CD4-positive, alpha-beta T cell treated with Interleukin-10 for 1 hour (primary cell): ENCODE measurements around the gene ERBB2.
A peak's percentile ranks its signal among the peaks of the same experiment; 100 is the strongest.
"Not testable (repeated sequence)": the region's sequence is repeated elsewhere in the genome, so short reads cannot be mapped to it uniquely, and the experiment has no call there.

Experiments
- DNase-seq: peaks from one replicate; pipeline ENCODE4 v3.0.0-alpha.2; 2020

The ERBB2 gene

DNA sequence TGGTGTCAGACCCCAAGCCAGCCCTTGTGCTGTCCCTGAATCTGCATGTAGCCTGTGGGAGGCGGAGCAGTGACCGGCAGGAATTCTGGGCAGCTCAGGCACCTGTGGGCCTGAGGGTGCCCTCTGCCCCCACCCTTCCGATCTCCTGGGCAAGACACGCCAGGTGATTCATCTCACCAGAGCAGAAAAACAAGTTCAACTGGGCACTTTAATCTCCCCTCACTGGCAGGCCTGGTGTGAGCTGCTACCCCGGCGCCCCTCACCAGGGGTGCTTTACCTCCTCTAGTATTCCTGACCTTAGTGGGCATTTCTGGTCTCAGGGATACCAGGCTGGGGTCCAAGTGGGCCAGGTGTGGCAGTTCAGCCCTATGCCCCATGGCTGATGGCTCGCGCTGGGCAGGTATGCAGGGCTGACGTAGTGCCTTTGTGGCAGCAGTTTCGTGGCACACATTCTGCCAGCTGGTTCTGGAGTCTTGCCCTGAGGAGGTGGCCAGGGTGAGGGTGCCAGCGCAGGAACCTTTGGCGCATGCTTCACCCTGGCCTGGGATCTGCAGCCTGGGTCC lies 6.0 kb downstream of the ERBB2 start:
- no peak for DNase-seq

DNA sequence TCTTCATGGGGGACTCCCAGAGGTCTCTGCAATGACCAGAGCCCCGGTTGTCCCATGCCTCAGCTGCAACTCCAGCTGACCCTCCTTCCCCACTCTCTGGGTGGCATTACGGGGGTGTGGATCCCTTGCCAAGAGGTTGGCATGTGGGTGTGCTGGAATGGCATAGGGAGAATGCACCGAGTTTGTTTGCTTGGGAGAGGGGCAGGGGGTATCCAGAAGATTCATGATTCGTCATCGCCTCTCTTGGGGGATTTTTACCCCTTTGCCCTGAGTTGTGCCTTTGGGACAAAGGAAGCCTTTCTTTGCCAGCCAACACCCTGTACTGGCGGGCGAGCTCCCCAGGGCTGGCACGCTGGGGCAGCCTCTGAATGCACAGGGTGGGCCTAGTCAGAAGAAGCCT lies 6.5 kb downstream of the ERBB2 start:
- DNase-seq = no peak

DNA sequence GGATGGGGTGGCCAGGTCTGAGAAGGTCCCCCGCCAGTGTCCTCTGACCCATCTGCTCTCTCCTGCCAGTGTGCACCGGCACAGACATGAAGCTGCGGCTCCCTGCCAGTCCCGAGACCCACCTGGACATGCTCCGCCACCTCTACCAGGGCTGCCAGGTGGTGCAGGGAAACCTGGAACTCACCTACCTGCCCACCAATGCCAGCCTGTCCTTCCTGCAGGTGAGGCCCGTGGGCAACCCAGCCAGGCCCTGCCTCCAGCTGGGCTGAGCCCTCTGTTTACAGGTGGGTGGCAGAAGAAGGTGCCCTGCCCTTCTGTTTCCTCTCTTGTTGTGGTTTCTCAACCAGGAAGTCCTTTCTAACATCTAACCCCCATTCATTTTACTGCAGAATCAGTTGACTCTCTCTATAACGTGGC lies 7.1 kb downstream of the ERBB2 start:
- peak; percentile 20 for DNase-seq

GRCh38 chr17:39709319-39709997 lies 9.6 kb downstream of the ERBB2 start:
- DNase-seq = peak; percentile 27

- DNase-seq = no peak
Measured at GRCh38 chr17:39709998-39710964, 10.4 kb downstream of the ERBB2 start.

DNA sequence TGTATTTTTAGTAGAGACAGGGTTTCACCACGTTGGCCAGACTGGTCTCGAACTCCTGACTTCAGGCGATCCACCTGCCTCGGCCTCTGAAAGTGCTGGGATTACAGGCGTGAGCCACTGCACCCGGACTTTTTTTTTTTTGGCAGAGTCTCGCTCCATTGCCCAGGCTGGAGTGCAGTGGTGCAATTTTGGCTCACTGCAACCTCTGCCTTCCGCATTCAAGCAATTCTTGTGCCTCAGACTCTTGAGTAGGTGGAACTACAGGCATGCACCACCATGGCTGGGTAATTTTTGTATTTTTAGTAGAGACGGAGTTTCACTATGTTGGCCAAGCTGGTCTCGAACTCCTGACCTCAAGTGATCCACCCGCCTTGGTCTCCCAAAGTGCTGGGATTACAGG lies 11.2 kb downstream of the ERBB2 start:
- not testable (repeated sequence) for DNase-seq

GRCh38 chr17:39711851-39712250 lies 12.0 kb downstream of the ERBB2 start:
- DNase-seq = no peak

DNA sequence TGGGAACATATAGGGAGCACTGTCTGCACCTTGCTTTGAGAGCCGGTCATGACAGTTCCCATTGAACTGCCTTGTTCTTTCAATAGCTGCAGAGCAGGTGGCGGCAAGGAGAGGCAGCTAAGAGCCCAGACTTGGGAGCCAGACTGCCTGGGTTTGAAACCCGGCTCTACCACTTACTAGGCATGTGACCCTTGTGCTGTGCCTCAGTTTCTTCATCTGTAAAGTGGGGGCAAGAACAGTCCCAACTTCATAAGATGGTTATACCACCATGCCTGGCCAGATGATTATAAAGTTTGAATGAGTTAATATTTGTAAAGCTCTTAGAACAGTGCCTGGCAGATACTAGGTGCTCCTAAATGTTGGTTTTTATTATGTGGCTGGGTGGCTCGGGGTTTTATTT lies 14.4 kb downstream of the ERBB2 start:
- no peak for DNase-seq

- DNase-seq = no peak
Measured at GRCh38 chr17:39715375-39716072, 15.7 kb downstream of the ERBB2 start.

- DNase-seq = no peak
Measured at GRCh38 chr17:39716073-39716818, 16.4 kb downstream of the ERBB2 start.

DNA sequence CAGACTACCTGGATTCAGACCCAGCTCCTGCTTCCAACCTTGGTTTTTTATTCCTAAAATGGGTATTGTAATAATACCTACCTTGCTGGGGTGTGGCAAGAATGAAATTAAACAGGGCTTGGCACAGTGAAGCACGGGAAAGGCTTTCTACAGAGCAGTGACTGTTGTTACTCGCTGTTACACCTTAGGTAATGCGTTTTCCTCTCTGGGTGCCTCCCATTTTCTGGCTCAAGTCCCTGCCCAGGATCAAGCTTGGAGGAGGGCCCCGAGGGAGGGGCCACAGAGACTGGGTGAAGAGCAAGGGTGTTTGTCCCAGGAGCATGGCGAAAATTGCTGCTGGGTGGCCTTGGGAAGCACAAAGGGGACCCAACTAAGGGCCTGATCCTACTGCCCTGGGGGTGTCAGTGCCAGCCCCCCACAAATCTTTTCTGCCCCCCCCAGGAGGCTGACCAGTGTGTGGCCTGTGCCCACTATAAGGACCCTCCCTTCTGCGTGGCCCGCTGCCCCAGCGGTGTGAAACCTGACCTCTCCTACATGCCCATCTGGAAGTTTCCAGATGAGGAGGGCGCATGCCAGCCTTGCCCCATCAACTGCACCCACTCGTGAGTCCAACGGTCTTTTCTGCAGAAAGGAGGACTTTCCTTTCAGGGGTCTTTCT lies 17.1 kb downstream of the ERBB2 start:
- no peak for DNase-seq

DNA sequence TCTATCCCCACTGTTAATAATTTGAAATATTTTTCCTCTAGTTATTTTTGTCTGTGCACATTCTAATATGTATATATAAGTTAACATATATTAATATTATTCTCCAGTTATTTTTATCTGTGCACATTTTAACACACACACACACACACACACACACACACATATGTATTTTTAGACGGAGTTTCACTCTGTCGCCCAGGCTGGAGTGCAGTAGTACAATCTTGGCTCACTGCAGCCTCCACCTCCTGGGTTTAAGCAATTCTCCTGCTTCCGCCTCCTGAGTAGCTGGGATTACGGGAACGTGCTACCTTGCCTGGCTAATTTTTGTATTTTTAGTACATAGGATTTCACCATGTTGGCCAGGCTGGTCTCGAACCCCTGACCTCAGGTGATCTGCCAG lies 17.8 kb downstream of the ERBB2 start:
- no peak for DNase-seq

DNA sequence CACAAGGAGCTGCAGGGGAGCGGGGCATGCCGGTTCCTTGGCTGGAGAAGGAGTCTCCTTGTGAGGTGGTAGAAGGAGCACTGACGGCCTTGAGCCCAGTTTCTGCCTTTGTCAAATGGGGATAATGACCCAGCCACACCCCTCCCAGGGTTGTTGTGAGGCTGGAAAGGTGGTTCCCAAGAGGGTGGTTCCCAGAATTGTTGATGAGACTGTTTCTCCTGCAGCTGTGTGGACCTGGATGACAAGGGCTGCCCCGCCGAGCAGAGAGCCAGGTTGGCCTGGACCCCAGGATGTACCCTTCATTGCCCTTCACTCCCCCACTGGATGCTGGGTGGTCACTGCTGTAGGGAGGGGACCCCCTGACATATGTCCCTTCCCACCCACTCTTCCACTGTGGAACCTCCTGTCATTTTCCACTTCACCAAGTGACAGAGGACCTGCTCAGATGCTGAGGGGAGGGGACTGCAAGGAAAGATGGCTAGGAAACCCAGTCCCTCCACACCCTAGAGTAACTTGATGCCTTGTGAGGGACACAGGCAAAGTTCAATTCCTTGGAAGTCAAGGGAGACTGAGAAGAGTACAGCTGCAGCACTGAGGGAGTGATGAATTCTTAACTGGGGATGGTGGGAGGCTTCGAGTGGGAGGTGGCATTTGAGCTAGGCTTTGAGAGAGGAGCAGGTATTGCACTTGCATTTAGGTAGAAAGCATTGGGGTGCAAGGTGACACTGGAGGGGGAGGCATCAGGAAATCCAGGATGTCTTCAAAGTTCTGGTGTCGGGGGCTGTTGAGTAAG lies 19.9 kb downstream of the ERBB2 start:
- no peak for DNase-seq

DNA sequence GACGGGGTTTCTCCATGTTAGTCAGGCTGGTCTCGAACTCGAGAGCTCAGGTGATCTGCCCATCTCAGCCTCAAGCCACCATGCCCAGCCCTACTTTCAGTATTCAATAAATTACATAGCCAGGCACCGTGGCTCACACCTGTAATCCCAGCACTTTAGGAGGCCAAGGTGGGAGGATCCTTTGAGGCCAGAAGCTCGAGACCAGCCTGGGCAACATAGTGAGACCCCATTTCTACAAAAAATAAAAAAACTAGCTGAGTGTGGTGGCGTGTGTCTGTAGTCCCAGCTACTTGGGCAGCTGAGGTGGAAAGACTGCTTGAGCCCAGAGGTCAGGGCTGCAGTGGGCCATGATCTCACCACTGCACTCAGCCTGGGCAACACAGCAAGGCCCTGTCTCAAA lies 22.2 kb downstream of the ERBB2 start:
- no peak for DNase-seq

GRCh38 chr17:39722965-39723848 lies 23.3 kb downstream of the ERBB2 start:
- DNase-seq = no peak

DNA sequence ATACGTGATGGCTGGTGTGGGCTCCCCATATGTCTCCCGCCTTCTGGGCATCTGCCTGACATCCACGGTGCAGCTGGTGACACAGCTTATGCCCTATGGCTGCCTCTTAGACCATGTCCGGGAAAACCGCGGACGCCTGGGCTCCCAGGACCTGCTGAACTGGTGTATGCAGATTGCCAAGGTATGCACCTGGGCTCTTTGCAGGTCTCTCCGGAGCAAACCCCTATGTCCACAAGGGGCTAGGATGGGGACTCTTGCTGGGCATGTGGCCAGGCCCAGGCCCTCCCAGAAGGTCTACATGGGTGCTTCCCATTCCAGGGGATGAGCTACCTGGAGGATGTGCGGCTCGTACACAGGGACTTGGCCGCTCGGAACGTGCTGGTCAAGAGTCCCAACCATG lies 24.9 kb downstream of the ERBB2 start:
- no peak for DNase-seq

GRCh38 chr17:39725923-39726322 lies 26.1 kb downstream of the ERBB2 start:
- not testable (repeated sequence) for DNase-seq

DNA sequence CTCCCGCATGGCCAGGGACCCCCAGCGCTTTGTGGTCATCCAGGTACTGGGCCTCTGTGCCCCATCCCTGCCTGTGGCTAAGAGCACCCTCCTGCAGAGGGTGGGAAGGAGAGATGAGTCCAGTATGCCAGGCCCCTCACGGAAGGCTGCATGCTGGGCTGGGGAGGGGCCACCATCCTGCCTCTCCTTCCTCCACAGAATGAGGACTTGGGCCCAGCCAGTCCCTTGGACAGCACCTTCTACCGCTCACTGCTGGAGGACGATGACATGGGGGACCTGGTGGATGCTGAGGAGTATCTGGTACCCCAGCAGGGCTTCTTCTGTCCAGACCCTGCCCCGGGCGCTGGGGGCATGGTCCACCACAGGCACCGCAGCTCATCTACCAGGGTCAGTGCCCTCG lies 26.8 kb downstream of the ERBB2 start:
- no peak for DNase-seq

- no peak for DNase-seq
Measured at GRCh38 chr17:39727556-39727955, 27.7 kb downstream of the ERBB2 start.

- no peak for DNase-seq
Measured at GRCh38 chr17:39729280-39729851, 29.5 kb downstream of the ERBB2 start.
